K562 (cell line): ENCODE measurements around the gene ANO6. TPM values are rescaled to one million over a fixed set of nuclear protein-coding genes. Genes with fewer than 3 reads are reported as not detected.

Source experiments
- ATAC-seq: fragments of 200-7000 bp; cut with Tn5 transposase; 3 replicates; pipeline ENCODE4 v1.9.1; 2020; ENCODE audit warnings: moderate library complexity
- BruUV-seq: library from RNA; stranded (reverse); fragments of 400-500 nt; replicated peaks from 2 replicates; lab custom pipeline; 2021; lab: Mats Ljungman, UMichigan
- CTCF ChIA-PET: fragments of 300-600 bp; formaldehyde crosslinking; extraction: SDS; loops from one replicate; lab custom pipeline; 2021; ENCODE audit warnings: low intra/inter-chr PET ratio; lab: Yijun Ruan, JAX
- POLR2A ChIA-PET: fragments of 300-600, 350-650 bp; sonication (Branson Sonifier 250); formaldehyde crosslinking; extraction: SDS; loops from one replicate; lab custom pipeline; 2021; ENCODE audit warnings: antibody characterized with exemption, inconsistent platforms; lab: Yijun Ruan, JAX
- DNase-seq, 4 experiments: peaks; one replicate each; pipeline versions ENCODE4 v3.0.0 to v3.0.0-alpha.2; 2011 to 2018; ENCODE audit warnings: low spot score in 3 of 4, mixed read lengths in 3 of 4; ENCODE audit errors: extremely low read depth in 1 of 4
- FAIRE-seq: peaks from 2 replicates; lab custom pipeline; 2011; peaks lifted over from hg19 to GRCh38; lab: Jason Lieb, UNC
- H2AFZ ChIP-seq: 2 replicates; pipeline ENCODE4 v1.6.0; 2011; ENCODE audit warnings: low read depth, low read length, control low read depth, inconsistent platforms
- H3K27ac ChIP-seq: fragments of 200-600 bp; 3 replicates; pipeline ENCODE4 v1.8.0; 2011; ENCODE audit warnings: low read depth, mild to moderate bottlenecking, control low read depth, inconsistent platforms, low read length, moderate library complexity, mixed read lengths; ENCODE audit errors: extremely low read depth
- H3K27me3 ChIP-seq, 2 experiments: fragments of 300-600 bp in 1 of 2; 2 replicates in 1 of 2; 3 replicates in 1 of 2; pipeline versions ENCODE4 v1.6.0 to v1.8.0; 2011; ENCODE audit warnings: inconsistent platforms in 2 of 2, low read length in 2 of 2, mild to moderate bottlenecking in 1 of 2, mixed read lengths in 1 of 2, moderate library complexity in 1 of 2; ENCODE audit not compliant: control insufficient read depth in 2 of 2, insufficient read depth in 2 of 2
- H3K36me3 ChIP-seq: fragments of 300-600 bp; 3 replicates; pipeline ENCODE4 v1.8.0; 2011; ENCODE audit warnings: mild to moderate bottlenecking, low read length, inconsistent platforms; ENCODE audit not compliant: control insufficient read depth, insufficient read depth
- H3K4me1 ChIP-seq, 2 experiments: fragments of 200-600 bp in 1 of 2; replicated peaks in 1 of 2; 2 replicates in 1 of 2; 3 replicates in 1 of 2; pipeline versions ENCODE4 v1.5.1 to v1.8.0; 2011; ENCODE audit warnings: inconsistent platforms in 2 of 2, low read length in 2 of 2, mild to moderate bottlenecking in 1 of 2, mixed read lengths in 1 of 2, moderate library complexity in 1 of 2; ENCODE audit not compliant: control insufficient read depth in 2 of 2, insufficient read depth in 2 of 2
- H3K4me2 ChIP-seq: 2 replicates; pipeline ENCODE4 v1.6.1; 2011; ENCODE audit warnings: low read length, control low read depth, inconsistent platforms, mixed read lengths; ENCODE audit not compliant: insufficient read depth
- H3K4me3 ChIP-seq: fragments of 200-600 bp; sonication (generic), shearing (Covaris generic); 2 replicates; pipeline ENCODE4 v1.5.1; 2016; ENCODE audit warnings: control low read depth, inconsistent platforms
- H3K79me2 ChIP-seq: fragments of 200-600 bp; 3 replicates; pipeline ENCODE4 v1.8.0; 2011; ENCODE audit warnings: low read length, inconsistent platforms; ENCODE audit not compliant: control insufficient read depth, insufficient read depth
- H3K9ac ChIP-seq, 2 experiments: 2 replicates each; pipeline versions ENCODE4 v1.6.0 to v1.6.1; 2011; ENCODE audit warnings: low read depth in 2 of 2, low read length in 2 of 2, control low read depth in 1 of 2, inconsistent platforms in 1 of 2, mild to moderate bottlenecking in 1 of 2, mixed read lengths in 1 of 2; ENCODE audit not compliant: insufficient read depth in 1 of 2
- H3K9me1 ChIP-seq: one replicate; pipeline ENCODE4 v1.6.0; 2011; ENCODE audit warnings: inconsistent platforms, mild to moderate bottlenecking, low read length, moderate library complexity; ENCODE audit not compliant: control insufficient read depth, insufficient read depth
- H3K9me3 ChIP-seq: replicated peaks from 2 replicates; pipeline ENCODE4 v1.5.1; 2011; ENCODE audit warnings: low read depth, low read length, inconsistent platforms; ENCODE audit not compliant: control insufficient read depth, insufficient read depth
- H4K20me1 ChIP-seq: replicated peaks from 2 replicates; pipeline ENCODE4 v1.6.1; 2011; ENCODE audit warnings: low read length, inconsistent platforms, mixed read lengths; ENCODE audit not compliant: control insufficient read depth, insufficient read depth
- CBX3 ChIP-seq, 2 experiments: IDR thresholded peaks; 1 replicate in 1 of 2; 2 replicates in 1 of 2; pipeline ENCODE4 v1.6.1; 2012; ENCODE audit warnings: inconsistent platforms in 2 of 2, low read length in 2 of 2, borderline replicate concordance in 1 of 2, control low read depth in 1 of 2
- CEBPB ChIP-seq: fragments of 450-650 bp; IDR thresholded peaks from 2 replicates; pipeline ENCODE4 v1.6.1; 2016; ENCODE audit warnings: missing genetic modification characterization, missing compliant biosample characterization
- CEBPG ChIP-seq, 3 experiments: fragments of 200-800 bp in 1 of 3; sonication (Bioruptor generic) in 1 of 3; sonication (generic) in 1 of 3; formaldehyde crosslinking in 1 of 3; IDR thresholded peaks in 2 of 3; conservative IDR thresholded peaks in 1 of 3; 2 replicates each; pipeline versions ENCODE4 v1.6.1 to v1.8.0; 2016 to 2022; ENCODE audit warnings: missing compliant biosample characterization in 2 of 3, missing genetic modification characterization in 2 of 3, mild to moderate bottlenecking in 1 of 3, missing genetic modification reagents in 1 of 3
- FOSL1 ChIP-seq: fragments of 200-800 bp; sonication (Bioruptor generic); conservative IDR thresholded peaks from 2 replicates; pipeline ENCODE4 v1.6.1; 2016; ENCODE audit warnings: missing genetic modification characterization, missing compliant biosample characterization
- MTF1 ChIP-seq: fragments of 250-450 bp; sonication (Bioruptor Pico); IDR thresholded peaks from 2 replicates; pipeline ENCODE4 v1.9.0; 2021; ENCODE audit warnings: moderate library complexity, mild to moderate bottlenecking, inconsistent platforms, borderline replicate concordance
- NR2C2 ChIP-seq, 2 experiments: fragments of 200-800 bp in 1 of 2; sonication (Bioruptor generic) in 1 of 2; sonication (generic) in 1 of 2; formaldehyde crosslinking in 1 of 2; IDR thresholded peaks; 2 replicates each; pipeline versions ENCODE4 v1.6.1 to v1.8.0; 2016 to 2022; ENCODE audit warnings: mild to moderate bottlenecking in 1 of 2, missing compliant biosample characterization in 1 of 2, missing genetic modification characterization in 1 of 2, missing genetic modification reagents in 1 of 2
- ZNF311 ChIP-seq: fragments of 250-450 bp; sonication (Bioruptor Pico); IDR thresholded peaks from 2 replicates; pipeline ENCODE4 v1.4.0; 2020; ENCODE audit warnings: mild to moderate bottlenecking, moderate library complexity
- WGBS: fragments of 100-300 bp; shearing (Covaris generic); methylation state at CpG from one replicate; pipeline ENCODE4 v1.1.6; 2016; ENCODE audit warnings: low coverage, mixed read lengths; ENCODE audit not compliant: insufficient coverage; ENCODE audit errors: missing lambda C conversion rate; 5-methylcytosine and 5-hydroxymethylcytosine counted together
- in situ Hi-C: fragments of 300-500 bp; cut with MboI; formaldehyde crosslinking; loops from 4 replicates; pipeline ENCODE4 v1.15.0; 2018; ENCODE audit warnings: inconsistent platforms, mixed read lengths
- intact Hi-C: fragments of 100-400 bp; cut with micrococcal nuclease; formaldehyde crosslinking; loops from 2 replicates; pipeline ENCODE4 v1.14.2; 2022
- polyA plus RNA-seq, 8 experiments: library from polyadenylated mRNA; depleted of rRNA in 4 of 8; stranded (reverse) in 5 of 8; unstranded in 3 of 8; fragments of >200 nt; fragmentation: Nextera tagmentation in 2 of 8; fragmentation: Illumina TruSeq in 1 of 8; extraction: Ambion mirVana in 2 of 8; extraction: Trizol in 1 of 8; gene quantifications; 2 replicates each; pipeline versions ENCODE4 v1.2.1 to v1.2.3, GENCODE V29; 2011 to 2014; ENCODE audit warnings: inconsistent platforms in 1 of 8, missing spikeins in 1 of 8
- total RNA-seq, 7 experiments: library from RNA; depleted of rRNA in 6 of 7; stranded (reverse); fragments of >200 nt in 6 of 7; fragmentation: Illumina TruSeq in 2 of 7; extraction: Trizol in 2 of 7; gene quantifications; 2 replicates each; pipeline versions ENCODE4 v1.2.1 to v1.2.3, GENCODE V29; 2011 to 2021; ENCODE audit warnings: low replicate concordance in 1 of 7

Gene ANO6
- total and polyA plus RNA-seq, 9 of the 15 experiments (the other 6 are each of a cell fraction or from before 2014, with no cell fraction given) = 3.5 to 24.7 (median 20.3) TPM

DNA sequence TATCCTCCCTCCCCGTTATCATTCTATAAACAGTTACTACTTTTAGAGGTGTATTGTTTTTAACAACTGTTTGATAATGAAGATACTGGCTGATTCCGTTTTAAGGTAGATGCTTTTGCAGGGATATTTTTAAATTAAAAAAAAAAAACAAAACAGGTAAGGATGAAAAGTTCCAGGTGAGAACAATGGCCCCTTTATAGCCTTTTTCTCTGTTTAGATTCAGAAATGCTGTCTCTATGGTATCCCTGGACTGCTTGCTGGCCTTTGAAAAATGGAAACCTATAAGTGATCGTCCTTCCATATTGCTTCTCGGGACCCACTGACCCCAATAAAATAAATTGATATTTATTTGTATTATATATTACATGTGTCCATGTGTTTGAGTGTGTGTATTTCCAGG lies 23.2 kb upstream of the ANO6 start:
- ChIA-PET POLR2A (interaction anchor here (2.4 kb wide), 1 partner anchor 10 kb away, joined by 5 read pairs; no protein-coding TSS in a partner anchor), CTCF (no interaction called here)
- Histone ChIP-seq H3K36me3 (no peaks in the 10 kb centered on the region), H2AFZ (no peak overlapping the region), H3K4me3 (no peak overlapping the region), H3K27me3 (no peaks in the 10 kb centered on the region), H3K79me2 (no peaks in the 10 kb centered on the region), H3K9me1 (no peaks in the 10 kb centered on the region), H3K9ac (no peak overlapping the region), H3K27ac (no peak overlapping the region), H4K20me1 (no peaks in the 10 kb centered on the region), H3K4me2 (no peak overlapping the region), H3K4me1 (peaks cover 0 to 8% of the 10 kb centered on the region in 2 experiments; a peak in 2 of 5 replicates), H3K9me3 (no peaks in the 10 kb centered on the region)
- FAIRE-seq (no peak), DNase-seq (no peak), ATAC-seq (no peak)
- 32% methylated on average over 4 of the region's 4 CpGs for WGBS
- in situ Hi-C loops = no loop called here
- no peak for TF ChIP-seq CBX3 (IDR thresholded peaks at IDR 0.05; ENCODE audit: borderline replicate concordance in 1 of 2, low read length in 2 of 2)
- TF ChIP-seq MTF1 (CRISPR knock-in tag) = no peak
- TF ChIP-seq NR2C2 (CRISPR knock-in tag; IDR thresholded peaks at IDR 0.05) = no peak
- TF ChIP-seq NR2C2 (tag; IDR thresholded peaks at IDR 0.05) = peak; percentile 11
- TF ChIP-seq FOSL1 (tag) = peak; percentile 74
- no TSS peak for BruUV-seq
- intact Hi-C loops = no loop called here

DNA sequence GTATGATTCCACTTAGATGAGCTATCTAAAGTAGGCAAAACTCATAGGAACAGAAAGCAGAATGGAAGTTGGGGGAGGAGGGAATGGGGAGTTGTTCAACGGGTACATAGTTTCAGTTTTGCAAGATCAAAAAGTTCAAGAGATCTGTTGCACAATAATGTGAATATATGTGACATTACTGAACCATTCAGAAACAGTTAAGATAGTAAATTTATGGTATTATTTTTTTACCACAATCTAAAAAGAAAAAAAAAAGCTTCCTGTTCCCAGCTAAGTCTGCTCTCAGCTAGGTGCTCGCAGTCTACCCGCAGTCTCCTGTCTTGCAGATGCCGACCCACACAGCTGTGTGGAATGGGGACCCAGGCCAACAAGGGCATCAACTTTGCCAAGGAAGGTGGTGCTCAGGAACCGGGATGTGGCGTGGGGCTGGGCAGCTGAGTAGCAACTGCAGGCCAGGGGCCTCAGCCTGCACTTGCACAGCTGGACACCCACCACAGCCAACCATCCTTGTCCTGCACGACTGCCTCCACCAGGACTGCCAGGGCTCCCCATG lies 15.3 kb upstream of the ANO6 start:
- peaks cover 0 to 3% of the 10 kb centered on the region in 2 experiments; a peak in 1 of 5 replicates for H3K4me1 ChIP-seq
- ATAC-seq (no peak), DNase-seq (no peak), FAIRE-seq (no peak)
- H4K20me1 ChIP-seq = no peaks in the 10 kb centered on the region
- POLR2A ChIA-PET = interaction anchor here (1.4 kb wide), 1 partner anchor 13 kb away, joined by 4 read pairs; no protein-coding TSS in a partner anchor
- no peak overlapping the region for H3K4me2 ChIP-seq
- no peaks in the 10 kb centered on the region for H3K9me1 ChIP-seq
- no TSS peak for BruUV-seq
- no peak overlapping the region for H3K27ac ChIP-seq
- no peaks in the 10 kb centered on the region for H3K36me3 ChIP-seq
- TF ChIP-seq CEBPB (peak; percentile 77), CEBPG (CRISPR knock-in tag; IDR thresholded peaks at IDR 0.05) (no peak), CEBPG (tag; conservative IDR thresholded peaks at IDR 0.05 in 1 of 2, IDR thresholded peaks at IDR 0.05 in 1 of 2) (peak; percentile 38 to 72; a peak in 3 of 4 replicates), ZNF311 (CRISPR knock-in tag) (no peak)
- CTCF ChIA-PET = no interaction called here
- in situ Hi-C loops = no loop called here
- H2AFZ ChIP-seq = no peak overlapping the region
- no peaks in the 10 kb centered on the region; a peak in 1 of 5 replicates for H3K27me3 ChIP-seq
- no peaks in the 10 kb centered on the region for H3K9me3 ChIP-seq
- H3K4me3 ChIP-seq = no peak overlapping the region
- peak overlapping the region in 1 of 2 experiments; percentile 32; a peak in 1 of 4 replicates for H3K9ac ChIP-seq
- WGBS = 51% methylated on average over 7 of the region's 7 CpGs
- H3K79me2 ChIP-seq = no peaks in the 10 kb centered on the region
- intact Hi-C loops = no loop called here
